K562 (cell line): Measurements from ENCODE around the gene GP1BA. TPM values are rescaled to one million over a fixed set of nuclear protein-coding genes. Genes with fewer than 3 reads are reported as not detected.

Experiments used
- ATAC-seq: fragments of 200-7000 bp; cut with Tn5 transposase; 3 replicates; pipeline ENCODE4 v1.9.1; 2020; ENCODE audit warnings: moderate library complexity
- BruUV-seq: library from RNA; stranded (reverse); fragments of 400-500 nt; replicated peaks from 2 replicates; lab custom pipeline; 2021; lab: Mats Ljungman, UMichigan
- CTCF ChIA-PET: fragments of 300-600 bp; formaldehyde crosslinking; extraction: SDS; loops from one replicate; lab custom pipeline; 2021; ENCODE audit warnings: low intra/inter-chr PET ratio; lab: Yijun Ruan, JAX
- POLR2A ChIA-PET: fragments of 300-600, 350-650 bp; sonication (Branson Sonifier 250); formaldehyde crosslinking; extraction: SDS; loops from one replicate; lab custom pipeline; 2021; ENCODE audit warnings: antibody characterized with exemption, inconsistent platforms; lab: Yijun Ruan, JAX
- DNase-seq, 4 experiments: peaks; one replicate each; pipeline versions ENCODE4 v3.0.0 to v3.0.0-alpha.2; 2011 to 2018; ENCODE audit warnings: low spot score in 3 of 4, mixed read lengths in 3 of 4; ENCODE audit errors: extremely low read depth in 1 of 4
- FAIRE-seq: peaks from 2 replicates; lab custom pipeline; 2011; peaks lifted over from hg19 to GRCh38; lab: Jason Lieb, UNC
- H2AFZ ChIP-seq: 2 replicates; pipeline ENCODE4 v1.6.0; 2011; ENCODE audit warnings: low read depth, low read length, control low read depth, inconsistent platforms
- H3K27ac ChIP-seq: fragments of 200-600 bp; 3 replicates; pipeline ENCODE4 v1.8.0; 2011; ENCODE audit warnings: low read depth, mild to moderate bottlenecking, control low read depth, inconsistent platforms, low read length, moderate library complexity, mixed read lengths; ENCODE audit errors: extremely low read depth
- H3K27me3 ChIP-seq, 2 experiments: fragments of 300-600 bp in 1 of 2; 2 replicates in 1 of 2; 3 replicates in 1 of 2; pipeline versions ENCODE4 v1.6.0 to v1.8.0; 2011; ENCODE audit warnings: inconsistent platforms in 2 of 2, low read length in 2 of 2, mild to moderate bottlenecking in 1 of 2, mixed read lengths in 1 of 2, moderate library complexity in 1 of 2; ENCODE audit not compliant: control insufficient read depth in 2 of 2, insufficient read depth in 2 of 2
- H3K36me3 ChIP-seq: fragments of 300-600 bp; 3 replicates; pipeline ENCODE4 v1.8.0; 2011; ENCODE audit warnings: mild to moderate bottlenecking, low read length, inconsistent platforms; ENCODE audit not compliant: control insufficient read depth, insufficient read depth
- H3K4me1 ChIP-seq, 2 experiments: fragments of 200-600 bp in 1 of 2; replicated peaks in 1 of 2; 2 replicates in 1 of 2; 3 replicates in 1 of 2; pipeline versions ENCODE4 v1.5.1 to v1.8.0; 2011; ENCODE audit warnings: inconsistent platforms in 2 of 2, low read length in 2 of 2, mild to moderate bottlenecking in 1 of 2, mixed read lengths in 1 of 2, moderate library complexity in 1 of 2; ENCODE audit not compliant: control insufficient read depth in 2 of 2, insufficient read depth in 2 of 2
- H3K4me2 ChIP-seq: 2 replicates; pipeline ENCODE4 v1.6.1; 2011; ENCODE audit warnings: low read length, control low read depth, inconsistent platforms, mixed read lengths; ENCODE audit not compliant: insufficient read depth
- H3K4me3 ChIP-seq: fragments of 200-600 bp; sonication (generic), shearing (Covaris generic); 2 replicates; pipeline ENCODE4 v1.5.1; 2016; ENCODE audit warnings: control low read depth, inconsistent platforms
- H3K79me2 ChIP-seq: fragments of 200-600 bp; 3 replicates; pipeline ENCODE4 v1.8.0; 2011; ENCODE audit warnings: low read length, inconsistent platforms; ENCODE audit not compliant: control insufficient read depth, insufficient read depth
- H3K9ac ChIP-seq, 2 experiments: 2 replicates each; pipeline versions ENCODE4 v1.6.0 to v1.6.1; 2011; ENCODE audit warnings: low read depth in 2 of 2, low read length in 2 of 2, control low read depth in 1 of 2, inconsistent platforms in 1 of 2, mild to moderate bottlenecking in 1 of 2, mixed read lengths in 1 of 2; ENCODE audit not compliant: insufficient read depth in 1 of 2
- H3K9me1 ChIP-seq: one replicate; pipeline ENCODE4 v1.6.0; 2011; ENCODE audit warnings: inconsistent platforms, mild to moderate bottlenecking, low read length, moderate library complexity; ENCODE audit not compliant: control insufficient read depth, insufficient read depth
- H3K9me3 ChIP-seq: replicated peaks from 2 replicates; pipeline ENCODE4 v1.5.1; 2011; ENCODE audit warnings: low read depth, low read length, inconsistent platforms; ENCODE audit not compliant: control insufficient read depth, insufficient read depth
- H4K20me1 ChIP-seq: replicated peaks from 2 replicates; pipeline ENCODE4 v1.6.1; 2011; ENCODE audit warnings: low read length, inconsistent platforms, mixed read lengths; ENCODE audit not compliant: control insufficient read depth, insufficient read depth
- EP300 ChIP-seq: IDR thresholded peaks from 2 replicates; pipeline ENCODE4 v1.6.1; 2012; ENCODE audit warnings: low read length, improper control_type of control experiment
- POLR2G ChIP-seq: fragments of 200-400 bp; formaldehyde crosslinking; IDR thresholded peaks from 2 replicates; pipeline ENCODE4 v1.6.1; 2017; ENCODE audit warnings: low read depth, mild to moderate bottlenecking, antibody characterized with exemption, low read length, moderate library complexity
- ZNF511 ChIP-seq: sonication (generic); formaldehyde crosslinking; IDR thresholded peaks from 2 replicates; pipeline ENCODE4 v1.8.0; 2022; ENCODE audit warnings: mild to moderate bottlenecking, missing genetic modification reagents
- ZNF639 ChIP-seq, 2 experiments: fragments of 200-800 bp in 1 of 2; sonication (Bioruptor generic) in 1 of 2; sonication (generic) in 1 of 2; formaldehyde crosslinking in 1 of 2; IDR thresholded peaks in 1 of 2; conservative IDR thresholded peaks in 1 of 2; 2 replicates each; pipeline versions ENCODE4 v1.5.0 to v1.6.1; 2016 to 2020; ENCODE audit warnings: missing compliant biosample characterization in 1 of 2, missing genetic modification characterization in 1 of 2, missing genetic modification reagents in 1 of 2
- WGBS: fragments of 100-300 bp; shearing (Covaris generic); methylation state at CpG from one replicate; pipeline ENCODE4 v1.1.6; 2016; ENCODE audit warnings: low coverage, mixed read lengths; ENCODE audit not compliant: insufficient coverage; ENCODE audit errors: missing lambda C conversion rate; 5-methylcytosine and 5-hydroxymethylcytosine counted together
- in situ Hi-C: fragments of 300-500 bp; cut with MboI; formaldehyde crosslinking; loops from 4 replicates; pipeline ENCODE4 v1.15.0; 2018; ENCODE audit warnings: inconsistent platforms, mixed read lengths
- intact Hi-C: fragments of 100-400 bp; cut with micrococcal nuclease; formaldehyde crosslinking; loops from 2 replicates; pipeline ENCODE4 v1.14.2; 2022
- polyA plus RNA-seq, 8 experiments: library from polyadenylated mRNA; depleted of rRNA in 4 of 8; stranded (reverse) in 5 of 8; unstranded in 3 of 8; fragments of >200 nt; fragmentation: Nextera tagmentation in 2 of 8; fragmentation: Illumina TruSeq in 1 of 8; extraction: Ambion mirVana in 2 of 8; extraction: Trizol in 1 of 8; gene quantifications; 2 replicates each; pipeline versions ENCODE4 v1.2.1 to v1.2.3, GENCODE V29; 2011 to 2014; ENCODE audit warnings: inconsistent platforms in 1 of 8, missing spikeins in 1 of 8
- total RNA-seq, 7 experiments: library from RNA; depleted of rRNA in 6 of 7; stranded (reverse); fragments of >200 nt in 6 of 7; fragmentation: Illumina TruSeq in 2 of 7; extraction: Trizol in 2 of 7; gene quantifications; 2 replicates each; pipeline versions ENCODE4 v1.2.1 to v1.2.3, GENCODE V29; 2011 to 2021; ENCODE audit warnings: low replicate concordance in 1 of 7

GP1BA gene
- total and polyA plus RNA-seq, 9 of the 15 experiments (the other 6 are each of a cell fraction or from before 2014, with no cell fraction given): 0.01 TPM; not detected in 8

GRCh38 chr17:4895121-4895520 is 37.0 kb upstream of the GP1BA start:
- Histone ChIP-seq H3K79me2 (no peaks in the 10 kb centered on the region), H3K27me3 (no peaks in the 10 kb centered on the region), H3K9me1 (no peaks in the 10 kb centered on the region), H3K9ac (no peak overlapping the region), H3K4me2 (no peak overlapping the region), H3K4me1 (peaks cover 0 to 19% of the 10 kb centered on the region in 2 experiments; a peak in 2 of 5 replicates), H3K36me3 (peaks cover 65% of the 10 kb centered on the region; the same call in 2 of the 3 replicates), H3K9me3 (no peaks in the 10 kb centered on the region), H3K4me3 (no peak overlapping the region), H3K27ac (no peak overlapping the region), H2AFZ (no peak overlapping the region), H4K20me1 (no peaks in the 10 kb centered on the region)
- no TSS peak for BruUV-seq
- intact Hi-C loops (no loop called here), in situ Hi-C loops (no loop called here)
- no peak for FAIRE-seq
- no peak for TF ChIP-seq ZNF639 (CRISPR knock-in tag; conservative IDR thresholded peaks at IDR 0.05 in 1 of 2, IDR thresholded peaks at IDR 0.05 in 1 of 2)
- TF ChIP-seq POLR2G: 0 out of 2 replicates have a peak, but pooled peaks have one; percentile 45
- no peak for TF ChIP-seq ZNF511 (CRISPR knock-in tag)
- no peak for TF ChIP-seq EP300
- no peak for ATAC-seq
- POLR2A ChIA-PET: no interaction called here
- no peak for DNase-seq
- CTCF ChIA-PET: no interaction called here
- WGBS: 97% methylated on average over 5 of the region's 13 CpGs
